ENCODE measurements around the gene PSTPIP1.
A peak's percentile ranks its signal among the peaks of the same experiment; 100 is the strongest.
"Not testable (repeated sequence)": the region's sequence is repeated elsewhere in the genome, so short reads cannot be mapped to it uniquely, and the experiment has no call there.

The PSTPIP1 gene

DNA sequence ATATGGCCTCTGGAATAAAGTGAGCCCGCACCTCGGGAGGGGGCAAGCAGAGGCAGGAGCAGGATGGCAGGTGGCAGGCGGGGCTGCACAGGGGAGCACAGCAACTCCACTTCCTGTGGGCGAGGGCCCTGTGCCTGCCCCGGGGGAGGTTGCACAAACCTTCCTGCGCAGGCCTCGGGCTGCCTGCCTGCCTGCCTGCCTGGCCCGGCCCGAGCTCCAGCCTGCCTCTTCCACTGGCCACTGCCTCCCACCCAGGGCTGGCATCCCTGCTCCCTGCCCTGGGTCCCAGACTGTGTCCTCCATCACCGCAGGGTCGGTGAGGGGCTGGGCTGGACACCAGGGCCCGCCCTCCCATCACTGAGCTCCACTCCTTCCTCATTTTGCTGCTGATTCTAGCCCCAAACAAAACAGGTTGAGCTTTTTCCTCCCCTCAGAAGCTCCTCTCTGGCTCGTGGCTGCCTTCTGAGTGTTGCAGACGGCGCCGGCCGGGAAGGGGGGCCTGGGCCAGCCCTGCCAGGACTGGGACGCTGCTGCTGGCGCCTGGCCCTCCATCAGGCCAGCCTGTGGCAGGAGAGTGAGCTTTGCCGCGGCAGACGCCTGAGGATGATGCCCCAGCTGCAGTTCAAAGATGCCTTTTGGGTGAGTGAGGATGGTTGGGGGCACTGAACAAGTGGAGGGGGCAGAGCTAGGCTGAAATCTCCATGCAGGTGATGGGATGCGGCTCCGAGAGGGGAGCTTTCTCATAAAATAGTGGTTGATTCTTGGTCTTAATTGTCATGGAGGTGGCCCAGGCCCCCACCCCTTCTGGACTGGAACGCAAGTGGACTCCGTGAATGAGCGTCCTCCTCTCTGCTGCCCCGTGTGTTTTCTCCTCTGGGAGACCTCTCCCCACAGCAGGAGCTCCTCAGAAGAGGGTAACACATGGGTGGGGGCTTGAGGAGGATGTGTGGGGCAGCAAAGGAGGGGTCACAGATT is at the start of gene PSTPIP1:
Gene PSTPIP1, plus strand, starts transcription at position 156 of the 975 bp plus-strand sequence. Its CDS starts 448 bp downstream, at position 604.
- peak in 1 of 2 donors; percentile 46 for DNase-seq (ENCODE audit: low read depth in 2 of 2)

GRCh38 chr15:76945494-76946093 is 49.3 kb upstream of the PSTPIP1 start:
- DNase-seq (ENCODE audit: low read depth in 2 of 2) = no peak

- DNase-seq (ENCODE audit: low read depth in 2 of 2) = no peak
Measured at GRCh38 chr15:76947454-76947853, 47.5 kb upstream of the PSTPIP1 start.

- DNase-seq (ENCODE audit: low read depth in 2 of 2) = no peak
Measured at GRCh38 chr15:76951220-76951619, 43.7 kb upstream of the PSTPIP1 start.

DNA sequence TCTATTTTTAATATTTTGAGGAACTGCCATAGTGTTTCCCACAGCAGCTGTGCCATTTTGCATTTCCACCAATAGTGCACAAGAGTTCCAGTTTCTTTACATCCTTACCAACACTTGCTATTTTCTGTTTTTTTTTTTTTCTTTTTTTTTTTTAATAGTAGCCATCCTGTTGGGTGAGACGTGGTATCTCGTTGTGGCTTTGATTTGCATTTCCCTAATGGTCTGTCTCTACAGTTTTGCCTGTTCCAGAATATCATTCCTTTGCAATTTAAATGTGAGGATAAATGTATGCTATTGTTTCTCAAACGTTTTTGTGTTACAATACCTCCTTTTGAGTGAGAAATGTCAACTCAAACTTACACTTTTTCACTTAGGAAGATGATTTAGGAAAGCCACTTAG is 41.0 kb upstream of the PSTPIP1 start:
- no peak for DNase-seq (ENCODE audit: low read depth in 2 of 2)

DNA sequence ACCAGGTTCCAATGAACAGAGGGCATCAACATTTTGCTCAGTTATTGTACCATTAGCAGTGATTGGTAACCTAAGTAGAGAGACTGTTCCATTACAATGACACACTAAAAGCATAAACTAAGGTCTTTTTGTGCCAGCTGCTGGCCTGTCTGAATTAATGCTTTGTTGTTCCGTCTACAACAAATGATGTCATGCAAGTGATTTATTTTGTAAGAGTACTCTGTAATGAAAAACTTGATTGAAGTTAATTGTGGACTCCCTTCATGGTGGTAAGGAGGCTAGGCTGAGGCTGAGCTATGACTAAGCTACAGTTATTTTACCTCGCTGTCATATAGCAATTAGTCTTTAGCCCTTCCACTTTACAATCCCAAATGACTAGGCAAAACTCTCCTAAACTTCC is 40.2 kb upstream of the PSTPIP1 start:
- DNase-seq (ENCODE audit: low read depth in 2 of 2) = no peak

DNA sequence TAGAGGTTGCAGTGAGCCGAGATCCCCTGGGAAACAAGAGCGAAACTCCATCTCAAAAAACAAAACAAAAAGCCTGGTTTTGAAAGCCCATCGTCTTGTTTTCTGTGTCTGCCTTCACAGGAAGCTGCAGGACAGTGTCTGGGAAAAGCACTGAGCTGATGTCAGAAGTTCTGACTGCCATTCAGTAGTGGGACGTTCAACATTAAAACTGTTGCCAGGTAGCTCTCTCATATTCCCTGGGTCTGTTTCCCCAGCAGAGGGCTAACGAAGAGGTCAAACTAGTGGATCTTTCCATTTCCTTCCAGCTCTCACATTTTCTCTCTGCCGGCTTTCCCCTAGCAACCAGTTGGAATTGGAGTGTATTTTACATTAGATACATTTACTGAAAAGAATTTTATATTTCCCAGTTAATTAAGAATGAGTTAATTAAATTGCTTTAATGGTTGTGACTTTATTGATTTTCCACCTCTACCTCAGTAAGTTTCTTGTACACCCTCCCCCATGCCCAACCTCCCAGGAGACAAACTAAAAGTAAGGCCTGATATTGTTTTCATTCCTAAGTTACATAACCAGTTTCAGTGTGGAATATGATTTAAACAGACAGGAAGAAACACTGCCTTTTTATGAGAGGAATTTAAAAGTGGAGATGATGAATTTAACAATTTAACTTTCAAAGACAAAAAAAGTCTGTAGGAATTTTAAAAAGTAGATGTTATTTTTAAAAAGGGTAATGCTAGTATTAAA is 33.5 kb upstream of the PSTPIP1 start:
- no peak for DNase-seq (ENCODE audit: low read depth in 2 of 2)

GRCh38 chr15:76962337-76963013 is 32.5 kb upstream of the PSTPIP1 start:
- DNase-seq (ENCODE audit: low read depth in 2 of 2) = no peak

- no peak for DNase-seq (ENCODE audit: low read depth in 2 of 2)
Measured at GRCh38 chr15:76963596-76963995, 31.3 kb upstream of the PSTPIP1 start.

- no peak for DNase-seq (ENCODE audit: low read depth in 2 of 2)
Measured at GRCh38 chr15:76964157-76964556, 30.8 kb upstream of the PSTPIP1 start.

DNA sequence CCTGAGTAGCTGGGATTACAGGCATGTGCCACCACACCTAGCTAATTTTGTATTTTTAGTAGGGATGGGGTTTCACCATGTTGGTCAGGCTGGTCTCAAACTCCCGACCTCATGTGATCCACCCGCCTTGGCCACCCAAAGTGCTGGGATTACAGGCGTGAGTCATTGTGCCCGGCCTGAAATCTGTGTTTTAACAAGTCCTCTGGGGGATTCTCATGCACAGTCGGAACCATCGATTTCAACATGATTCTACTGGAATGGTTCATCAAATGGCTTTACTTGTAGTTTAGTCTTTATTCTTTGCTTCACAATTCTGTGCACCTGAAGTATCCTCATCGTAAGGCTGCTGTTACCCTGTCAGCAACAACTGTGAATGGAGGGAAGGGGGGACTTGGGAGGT is 28.9 kb upstream of the PSTPIP1 start:
- DNase-seq (ENCODE audit: low read depth in 2 of 2) = not testable (repeated sequence)

DNA sequence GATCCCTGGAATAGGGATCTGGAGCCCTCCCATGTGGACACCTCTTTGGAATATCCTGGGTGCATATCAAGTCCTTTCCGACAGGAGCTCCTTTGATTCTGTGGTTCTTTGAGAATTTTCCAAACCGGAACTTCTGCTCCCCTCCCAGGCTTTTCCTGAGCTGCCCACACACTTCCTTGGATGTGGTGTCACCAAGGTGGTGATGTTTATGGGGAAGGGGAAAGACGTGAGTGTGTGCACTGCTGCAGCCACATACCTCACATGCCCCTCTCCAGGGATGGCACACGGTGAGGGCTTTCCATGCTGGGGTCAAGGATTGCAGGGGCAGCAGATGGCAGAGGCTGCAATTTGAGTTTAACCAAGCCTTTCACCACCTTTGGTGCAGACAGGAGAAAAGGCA is 27.9 kb upstream of the PSTPIP1 start:
- no peak for DNase-seq (ENCODE audit: low read depth in 2 of 2)

- DNase-seq (ENCODE audit: low read depth in 2 of 2) = no peak
Measured at GRCh38 chr15:76968306-76968705, 26.6 kb upstream of the PSTPIP1 start.

DNA sequence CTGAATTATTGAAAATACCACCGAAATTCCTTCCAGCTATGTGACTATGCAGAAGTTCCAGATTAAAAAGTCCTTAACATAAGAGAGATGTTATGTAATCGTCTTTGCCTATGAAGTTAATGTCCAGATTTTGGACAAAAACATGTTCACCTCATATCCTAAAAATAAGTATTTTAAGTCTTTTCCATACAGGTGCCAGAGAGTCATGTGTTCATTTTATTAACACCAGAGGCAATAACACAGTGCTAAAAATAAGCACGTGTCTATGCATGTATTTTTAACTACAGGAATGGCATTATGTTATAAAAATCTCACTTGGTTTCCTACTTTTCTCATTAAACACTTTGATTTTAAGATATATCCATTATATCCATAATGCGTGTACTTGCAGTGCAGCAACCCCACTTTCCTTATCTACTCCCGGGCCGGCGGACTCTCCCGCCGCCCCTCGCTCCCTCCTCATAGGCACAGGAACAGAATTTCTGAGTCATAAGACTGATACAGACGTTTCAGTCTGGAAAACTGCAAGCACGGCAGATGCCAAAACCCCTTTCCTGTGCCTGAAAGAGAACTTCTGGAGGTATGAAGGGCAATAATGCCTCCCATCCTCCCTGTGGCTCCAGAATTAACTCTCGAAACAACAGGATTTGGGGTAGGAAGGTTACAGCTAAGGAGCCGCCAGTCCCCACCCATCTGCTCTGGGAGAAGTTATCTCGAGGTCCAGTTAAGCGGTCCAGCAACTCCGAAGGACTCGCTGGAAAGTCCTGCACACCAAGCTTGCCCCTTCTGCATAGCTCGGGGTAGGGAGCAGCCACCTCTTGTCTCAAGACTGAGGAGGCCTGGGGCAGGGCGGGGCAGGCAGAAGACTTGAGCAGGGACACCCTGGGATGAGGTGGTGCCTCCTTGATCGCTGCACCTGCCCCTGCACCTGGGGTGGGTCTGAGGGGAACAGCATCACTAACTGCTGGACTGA is 22.3 kb upstream of the PSTPIP1 start:
- no peak for DNase-seq (ENCODE audit: low read depth in 2 of 2)

DNA sequence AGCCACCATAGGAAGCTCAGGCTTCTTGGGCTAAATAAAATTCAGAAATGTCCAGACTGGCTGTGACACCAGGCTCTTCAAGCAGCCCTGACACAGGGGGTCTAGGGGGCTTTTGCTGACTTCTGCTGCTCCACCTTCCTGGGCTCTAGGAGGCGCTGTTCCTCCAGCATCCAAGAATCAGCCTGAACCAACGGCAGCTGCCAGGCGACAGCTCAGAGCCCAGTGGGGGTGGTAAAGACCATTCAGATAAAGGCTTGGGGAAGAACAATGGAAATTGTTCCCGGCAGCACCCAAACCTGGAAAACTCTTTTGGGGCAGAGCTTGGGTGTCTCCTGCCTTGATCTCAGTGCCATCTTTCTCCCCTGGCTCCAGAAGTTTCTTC is 21.6 kb upstream of the PSTPIP1 start:
- peak in 1 of 2 donors; percentile 61 for DNase-seq (ENCODE audit: low read depth in 2 of 2)

DNA sequence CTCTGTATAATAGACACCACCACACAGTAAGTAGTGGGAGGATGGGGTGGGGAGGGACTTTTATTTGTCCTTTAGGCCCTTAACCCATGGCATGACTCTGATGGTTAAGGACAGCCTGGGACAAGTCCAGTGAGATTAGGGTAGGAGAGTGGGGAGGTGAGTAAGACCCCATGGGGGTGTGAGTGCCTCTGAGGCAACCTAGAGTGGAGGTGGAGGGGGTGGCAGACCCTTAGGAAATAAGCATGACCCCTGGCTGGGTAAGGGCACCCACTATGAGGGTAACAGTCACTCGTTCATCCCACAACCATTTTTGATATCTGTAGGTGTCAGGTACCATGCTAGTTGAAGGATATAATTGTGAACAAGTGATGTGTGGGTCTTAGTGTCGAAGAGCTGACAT is 21.0 kb upstream of the PSTPIP1 start:
- no peak for DNase-seq (ENCODE audit: low read depth in 2 of 2)

DNA sequence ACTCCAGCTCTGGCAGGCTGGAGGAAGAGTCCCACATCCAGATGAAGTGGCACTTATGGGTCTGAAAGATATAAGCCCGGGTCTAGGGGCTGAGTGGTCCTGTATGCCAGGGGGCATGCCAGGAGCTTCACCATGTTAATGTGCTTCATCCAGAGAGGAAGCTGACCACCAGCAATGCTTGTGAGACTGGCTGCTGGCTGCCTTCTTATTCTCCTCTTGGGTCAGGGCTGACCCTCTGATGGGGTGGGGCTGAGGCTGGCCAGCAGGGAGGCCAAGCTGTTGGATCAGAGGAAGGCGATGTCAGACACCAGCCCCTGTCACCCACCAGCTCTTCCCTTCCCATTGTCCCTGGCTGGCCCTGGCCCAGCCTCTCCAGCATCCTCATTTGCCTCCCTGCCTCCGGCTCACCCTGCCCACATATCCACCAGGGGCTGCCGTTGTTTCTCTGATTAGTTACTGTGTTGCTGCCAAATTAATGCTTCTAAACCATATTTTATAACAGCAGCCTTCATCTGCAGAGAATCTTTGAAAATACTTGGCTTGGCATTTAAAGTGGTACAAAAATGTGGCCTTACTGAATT is 20.4 kb upstream of the PSTPIP1 start:
- no peak for DNase-seq (ENCODE audit: low read depth in 2 of 2)

- DNase-seq (ENCODE audit: low read depth in 2 of 2) = no peak
Measured at GRCh38 chr15:76976141-76976540, 18.8 kb upstream of the PSTPIP1 start.

- no peak for DNase-seq (ENCODE audit: low read depth in 2 of 2)
Measured at GRCh38 chr15:76976572-76977270, 18.2 kb upstream of the PSTPIP1 start.
